Hepatocyte (in vitro differentiated cells): ENCODE results near the gene NCOR1. TPM values are rescaled to one million over a fixed set of nuclear protein-coding genes. Genes with fewer than 3 reads are reported as not detected.
"Not testable (repeated sequence)": the region's sequence is repeated elsewhere in the genome, so short reads cannot be mapped to it uniquely, and the experiment has no call there.

ENCODE experiments used
- DNase-seq: peaks from one replicate; pipeline ENCODE4 v3.0.0-alpha.2; 2016; ENCODE audit warnings: low spot score
- H2AFZ ChIP-seq: fragments of 200-600 bp; sonication (generic); 2 replicates; pipeline ENCODE4 v1.6.0; 2016; ENCODE audit warnings: antibody characterized with exemption, mild to moderate bottlenecking
- H3K27ac ChIP-seq: fragments of 200-600 bp; sonication (generic); 2 replicates; pipeline ENCODE4 v1.5.1; 2016; ENCODE audit warnings: mild to moderate bottlenecking
- H3K27me3 ChIP-seq: fragments of 200-600 bp; sonication (generic); 2 replicates; pipeline ENCODE4 v1.6.1; 2016
- H3K36me3 ChIP-seq: fragments of 200-600 bp; sonication (generic); replicated peaks from 2 replicates; pipeline ENCODE4 v1.5.1; 2016; ENCODE audit warnings: low read depth; ENCODE audit not compliant: insufficient read depth
- H3K4me1 ChIP-seq: fragments of 200-600 bp; sonication (generic); 2 replicates; pipeline ENCODE4 v1.5.1; 2016; ENCODE audit warnings: mild to moderate bottlenecking, moderate library complexity; ENCODE audit not compliant: insufficient read depth
- H3K4me2 ChIP-seq: fragments of 200-600 bp; sonication (generic); 2 replicates; pipeline ENCODE4 v1.6.0; 2016
- H3K4me3 ChIP-seq: fragments of 200-600 bp; sonication (generic); 2 replicates; pipeline ENCODE4 v1.5.1; 2016; ENCODE audit warnings: mild to moderate bottlenecking
- H3K79me2 ChIP-seq: fragments of 200-600 bp; sonication (generic); 2 replicates; pipeline ENCODE4 v1.6.0; 2017; ENCODE audit warnings: mild to moderate bottlenecking
- H3K9me2 ChIP-seq: fragments of 200-600 bp; sonication (generic); replicated peaks from 2 replicates; pipeline ENCODE4 v1.6.0; 2017; ENCODE audit warnings: mild to moderate bottlenecking; ENCODE audit not compliant: insufficient read depth
- H3K9me3 ChIP-seq: fragments of 200-600 bp; sonication (generic); 2 replicates; pipeline ENCODE4 v1.5.1; 2016; ENCODE audit warnings: low read depth, mild to moderate bottlenecking
- H4K20me1 ChIP-seq: fragments of 200-600 bp; sonication (generic); 2 replicates; pipeline ENCODE4 v1.6.0; 2016; ENCODE audit warnings: mild to moderate bottlenecking; ENCODE audit not compliant: insufficient read depth, poor library complexity, severe bottlenecking
- EZH2 ChIP-seq: fragments of 200-600 bp; sonication (generic); IDR thresholded peaks from 2 replicates; pipeline ENCODE4 v1.6.1; 2016; ENCODE audit warnings: antibody characterized with exemption, mild to moderate bottlenecking, borderline replicate concordance
- EZH2phosphoT487 ChIP-seq: fragments of 200-600 bp; sonication (generic); IDR thresholded peaks from one replicate; pipeline ENCODE4 v1.6.1; 2018; ENCODE audit warnings: antibody characterized with exemption, mild to moderate bottlenecking, low read depth, moderate library complexity; ENCODE audit not compliant: unreplicated experiment, severe bottlenecking
- WGBS: methylation state at CpG from one replicate; pipeline ENCODE4 v1.1.6; 2016; ENCODE audit warnings: low lambda C conversion rate; ENCODE audit errors: missing lambda C conversion rate; 5-methylcytosine and 5-hydroxymethylcytosine counted together
- polyA plus RNA-seq: library from polyadenylated mRNA; unstranded; fragments of >200 nt; fragmentation: Nextera tagmentation; extraction: Ambion mirVana; gene quantifications from 2 replicates; pipeline ENCODE4 v1.2.1, GENCODE V29; 2016
- total RNA-seq: library from RNA; depleted of rRNA; stranded (reverse); fragments of >200 nt; gene quantifications from 2 replicates; pipeline ENCODE4 v1.2.3, GENCODE V29; 2014
- TF ChIP-seq, protein P1 (sequence below): fragments of 200-600 bp; sonication (generic); IDR thresholded peaks from 2 replicates; pipeline ENCODE4 v1.5.1; 2016; ENCODE audit warnings: antibody characterized with exemption, mild to moderate bottlenecking; ENCODE audit not compliant: poor library complexity

NCOR1 gene
- total and polyA plus RNA-seq, 2 experiments from 2014 or later = 73.7 to 117 TPM

GRCh38 chr17:16158714-16159113 is 56.6 kb downstream of the NCOR1 start:
- H3K4me3 ChIP-seq = no peak overlapping the region
- TF ChIP-seq, protein P1, sequence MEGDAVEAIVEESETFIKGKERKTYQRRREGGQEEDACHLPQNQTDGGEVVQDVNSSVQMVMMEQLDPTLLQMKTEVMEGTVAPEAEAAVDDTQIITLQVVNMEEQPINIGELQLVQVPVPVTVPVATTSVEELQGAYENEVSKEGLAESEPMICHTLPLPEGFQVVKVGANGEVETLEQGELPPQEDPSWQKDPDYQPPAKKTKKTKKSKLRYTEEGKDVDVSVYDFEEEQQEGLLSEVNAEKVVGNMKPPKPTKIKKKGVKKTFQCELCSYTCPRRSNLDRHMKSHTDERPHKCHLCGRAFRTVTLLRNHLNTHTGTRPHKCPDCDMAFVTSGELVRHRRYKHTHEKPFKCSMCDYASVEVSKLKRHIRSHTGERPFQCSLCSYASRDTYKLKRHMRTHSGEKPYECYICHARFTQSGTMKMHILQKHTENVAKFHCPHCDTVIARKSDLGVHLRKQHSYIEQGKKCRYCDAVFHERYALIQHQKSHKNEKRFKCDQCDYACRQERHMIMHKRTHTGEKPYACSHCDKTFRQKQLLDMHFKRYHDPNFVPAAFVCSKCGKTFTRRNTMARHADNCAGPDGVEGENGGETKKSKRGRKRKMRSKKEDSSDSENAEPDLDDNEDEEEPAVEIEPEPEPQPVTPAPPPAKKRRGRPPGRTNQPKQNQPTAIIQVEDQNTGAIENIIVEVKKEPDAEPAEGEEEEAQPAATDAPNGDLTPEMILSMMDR = no peak
- TF ChIP-seq EZH2phosphoT487 (no peak), EZH2 (no peak)
- H3K4me1 ChIP-seq = no peaks in the 10 kb centered on the region
- peaks cover 50% of the 10 kb centered on the region for H3K79me2 ChIP-seq
- no peaks in the 10 kb centered on the region for H3K9me3 ChIP-seq
- no peak overlapping the region for H3K27ac ChIP-seq
- peaks cover 6% of the 10 kb centered on the region for H4K20me1 ChIP-seq
- 78% methylated on average over 3 of the region's 3 CpGs for WGBS
- DNase-seq = peak; percentile 6
- no peaks in the 10 kb centered on the region for H3K9me2 ChIP-seq
- H2AFZ ChIP-seq = no peak overlapping the region
- no peaks in the 10 kb centered on the region for H3K36me3 ChIP-seq
- no peak overlapping the region for H3K4me2 ChIP-seq
- H3K27me3 ChIP-seq = no peaks in the 10 kb centered on the region

DNA sequence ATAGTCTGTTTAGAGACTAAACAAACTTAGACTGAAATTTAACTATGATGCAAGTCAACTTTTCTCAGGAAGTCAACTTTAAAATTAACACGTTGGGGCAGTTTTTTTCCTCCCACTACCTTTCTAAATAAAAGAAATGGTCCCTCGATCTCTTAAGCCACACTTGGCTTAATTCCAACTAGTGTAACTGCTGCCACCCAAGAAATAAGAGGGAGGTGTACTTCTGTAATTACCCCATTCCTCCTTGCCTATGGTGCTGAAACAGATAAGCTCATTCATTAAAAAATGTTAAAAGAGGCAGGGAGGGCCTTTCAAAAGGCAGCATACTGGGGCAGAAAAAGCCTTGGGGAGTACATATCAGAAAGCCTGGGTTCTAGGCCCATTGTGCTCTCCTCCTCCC is 59.8 kb downstream of the NCOR1 start:
- Histone ChIP-seq H3K9me3 (no peaks in the 10 kb centered on the region), H3K27me3 (no peaks in the 10 kb centered on the region), H3K36me3 (no peaks in the 10 kb centered on the region), H3K27ac (no peak overlapping the region), H3K4me1 (no peaks in the 10 kb centered on the region), H3K9me2 (no peaks in the 10 kb centered on the region), H3K4me3 (no peak overlapping the region), H2AFZ (no peak overlapping the region), H4K20me1 (no peaks in the 10 kb centered on the region), H3K4me2 (no peak overlapping the region), H3K79me2 (peaks cover 26% of the 10 kb centered on the region)
- TF ChIP-seq, protein P1 = no peak
- no peak for TF ChIP-seq EZH2phosphoT487
- no peak for TF ChIP-seq EZH2
- 85% methylated on average over 2 of the region's 2 CpGs for WGBS
- no peak for DNase-seq

GRCh38 chr17:16152326-16152725 is 63.0 kb downstream of the NCOR1 start:
- not testable (repeated sequence) for H3K4me3 ChIP-seq, DNase-seq, H3K27me3 ChIP-seq, H3K36me3 ChIP-seq, H3K4me2 ChIP-seq, H3K9me2 ChIP-seq, H4K20me1 ChIP-seq, H3K27ac ChIP-seq, H2AFZ ChIP-seq, H3K4me1 ChIP-seq, H3K9me3 ChIP-seq
- WGBS = 80% methylated on average over 6 of the region's 6 CpGs
- H3K79me2 ChIP-seq = peaks cover 22% of the 10 kb centered on the region

DNA sequence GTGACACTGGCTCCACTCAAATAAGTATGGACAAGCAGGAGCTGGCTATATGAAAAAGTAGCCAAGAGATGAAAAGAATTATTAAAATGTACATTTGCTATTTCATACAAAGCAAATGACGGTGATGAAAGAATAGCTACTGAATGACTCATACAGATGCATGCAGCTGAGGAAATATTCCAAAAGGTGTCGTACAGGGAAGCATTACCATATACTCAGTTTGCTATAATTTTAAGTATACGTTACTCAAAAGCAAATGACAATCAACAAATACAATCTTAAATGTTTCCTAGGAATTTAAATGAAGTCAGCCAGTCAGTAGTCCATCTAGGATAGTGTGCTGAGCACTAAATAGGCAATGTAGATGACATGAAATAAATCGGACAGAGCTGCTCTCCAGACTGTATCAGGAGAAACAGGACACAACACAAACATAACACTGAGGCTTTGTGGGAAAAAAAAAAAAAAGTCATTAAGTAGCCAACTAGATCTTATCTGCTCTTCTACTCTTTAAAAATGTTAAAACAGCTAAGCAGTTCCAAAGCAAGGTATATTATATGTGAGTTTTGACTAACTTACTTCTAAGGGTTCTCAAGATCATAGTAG is 65.0 kb downstream of the NCOR1 start:
- Histone ChIP-seq H3K9me3 (no peaks in the 10 kb centered on the region), H2AFZ (no peak overlapping the region), H4K20me1 (no peaks in the 10 kb centered on the region), H3K36me3 (no peaks in the 10 kb centered on the region), H3K27ac (no peak overlapping the region), H3K9me2 (no peaks in the 10 kb centered on the region), H3K4me3 (no peak overlapping the region), H3K27me3 (no peaks in the 10 kb centered on the region), H3K4me1 (no peaks in the 10 kb centered on the region), H3K4me2 (no peak overlapping the region), H3K79me2 (peaks cover 10% of the 10 kb centered on the region)
- no peak for DNase-seq
- TF ChIP-seq EZH2 (no peak), EZH2phosphoT487 (no peak)
- TF ChIP-seq, protein P1 = no peak
- WGBS = 87% methylated on average over 4 of the region's 4 CpGs
